Measurements from ENCODE around the gene OR10T2.
"Not testable (repeated sequence)": the region's sequence is repeated elsewhere in the genome, so short reads cannot be mapped to it uniquely, and the experiment has no call there.

OR10T2 gene

GRCh38 chr1:158398818-158399514 lies at the start of gene OR10T2:
OR10T2 (minus strand) TSS chr1:158399466; CDS start chr1:158399466, 0 bp downstream.
- Histone ChIP-seq H3K9me3 (ENCODE audit: control insufficient read depth, insufficient read depth, low read length) (no peaks in the 10 kb centered on the region), H3K36me3 (ENCODE audit: insufficient read depth, low read length) (no peaks in the 10 kb centered on the region), H3K9ac (ENCODE audit: low read depth, low read length) (no peak within 1 kb of the TSS), H3K4me1 (ENCODE audit: insufficient read depth, low read length) (no peaks in the 10 kb centered on the region)

- H3K4me1 ChIP-seq (ENCODE audit: insufficient read depth, low read length), result no peaks in the 10 kb centered on the region
- no peaks in the 10 kb centered on the region for H3K9me3 ChIP-seq (ENCODE audit: control insufficient read depth, insufficient read depth, low read length)
- no peaks in the 10 kb centered on the region for H3K36me3 ChIP-seq (ENCODE audit: insufficient read depth, low read length)
- H3K9ac ChIP-seq (ENCODE audit: low read depth, low read length), result no peak overlapping the region
Measured at GRCh38 chr1:158445376-158445775, 46.1 kb upstream of the OR10T2 start.

GRCh38 chr1:158434741-158435140 lies 35.5 kb upstream of the OR10T2 start:
- H3K36me3 ChIP-seq (ENCODE audit: insufficient read depth, low read length), result no peaks in the 10 kb centered on the region
- no peaks in the 10 kb centered on the region for H3K9me3 ChIP-seq (ENCODE audit: control insufficient read depth, insufficient read depth, low read length)
- H3K4me1 ChIP-seq (ENCODE audit: insufficient read depth, low read length), result no peaks in the 10 kb centered on the region
- no peak overlapping the region for H3K9ac ChIP-seq (ENCODE audit: low read depth, low read length)

GRCh38 chr1:158430163-158430562 lies 30.9 kb upstream of the OR10T2 start:
- H3K9me3 ChIP-seq (ENCODE audit: control insufficient read depth, insufficient read depth, low read length), result not testable (repeated sequence)

GRCh38 chr1:158426137-158426536 lies 26.9 kb upstream of the OR10T2 start, which contains the start of gene OR10K2:
OR10K2 (minus strand) TSS chr1:158426237; CDS start chr1:158420866, 5,371 bp downstream.
- Histone ChIP-seq H3K9me3 (ENCODE audit: control insufficient read depth, insufficient read depth, low read length) (no peaks in the 10 kb centered on the region), H3K4me1 (ENCODE audit: insufficient read depth, low read length) (peaks cover 23% of the 10 kb centered on the region; the same call in 1 of the 2 replicates), H3K36me3 (ENCODE audit: insufficient read depth, low read length) (no peaks in the 10 kb centered on the region), H3K9ac (ENCODE audit: low read depth, low read length) (no peak within 1 kb of the TSS)

More at GRCh38 chr1:158430163-158430562, 30.9 kb upstream of the OR10T2 start:
- H3K4me1 ChIP-seq (ENCODE audit: insufficient read depth, low read length); H3K36me3 ChIP-seq (ENCODE audit: insufficient read depth, low read length); H3K9ac ChIP-seq (ENCODE audit: low read depth, low read length): not testable (repeated sequence)

DNA sequence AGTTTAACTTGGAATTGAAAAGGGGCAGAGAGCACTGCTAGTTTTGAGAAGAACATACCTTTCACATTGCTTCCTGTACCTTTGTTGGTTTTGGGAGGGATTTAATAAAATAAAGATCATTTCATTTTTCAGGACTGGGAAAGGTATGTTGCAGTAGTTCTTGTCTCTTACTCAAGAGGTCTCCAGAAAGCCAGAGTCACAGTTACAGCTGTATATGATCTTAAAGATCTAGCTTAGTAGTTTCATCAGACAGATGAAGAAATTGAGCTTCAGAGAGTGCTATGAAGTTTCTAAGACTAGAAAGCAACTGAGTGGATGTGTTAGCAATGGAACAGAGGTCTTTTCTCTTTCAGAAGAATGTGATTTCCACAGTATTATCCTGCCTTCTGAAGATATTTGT lies 25.8 kb upstream of the OR10T2 start:
- no peaks in the 10 kb centered on the region for H3K36me3 ChIP-seq (ENCODE audit: insufficient read depth, low read length)
- H3K9ac ChIP-seq (ENCODE audit: low read depth, low read length), result no peak overlapping the region
- peaks cover 23% of the 10 kb centered on the region; the same call in 1 of the 2 replicates for H3K4me1 ChIP-seq (ENCODE audit: insufficient read depth, low read length)
- H3K9me3 ChIP-seq (ENCODE audit: control insufficient read depth, insufficient read depth, low read length), result no peaks in the 10 kb centered on the region

GRCh38 chr1:158422212-158422611 lies 22.9 kb upstream of the OR10T2 start:
- Histone ChIP-seq H3K9me3 (ENCODE audit: control insufficient read depth, insufficient read depth, low read length) (no peaks in the 10 kb centered on the region), H3K4me1 (ENCODE audit: insufficient read depth, low read length) (peaks cover 23% of the 10 kb centered on the region; the same call in 1 of the 2 replicates), H3K9ac (ENCODE audit: low read depth, low read length) (no peak overlapping the region), H3K36me3 (ENCODE audit: insufficient read depth, low read length) (no peaks in the 10 kb centered on the region)

- no peak overlapping the region for H3K9ac ChIP-seq (ENCODE audit: low read depth, low read length)
- peaks cover 5% of the 10 kb centered on the region; the same call in 1 of the 2 replicates for H3K4me1 ChIP-seq (ENCODE audit: insufficient read depth, low read length)
- H3K9me3 ChIP-seq (ENCODE audit: control insufficient read depth, insufficient read depth, low read length), result no peaks in the 10 kb centered on the region
- no peaks in the 10 kb centered on the region for H3K36me3 ChIP-seq (ENCODE audit: insufficient read depth, low read length)
Measured at GRCh38 chr1:158417586-158417985, 18.3 kb upstream of the OR10T2 start.

DNA sequence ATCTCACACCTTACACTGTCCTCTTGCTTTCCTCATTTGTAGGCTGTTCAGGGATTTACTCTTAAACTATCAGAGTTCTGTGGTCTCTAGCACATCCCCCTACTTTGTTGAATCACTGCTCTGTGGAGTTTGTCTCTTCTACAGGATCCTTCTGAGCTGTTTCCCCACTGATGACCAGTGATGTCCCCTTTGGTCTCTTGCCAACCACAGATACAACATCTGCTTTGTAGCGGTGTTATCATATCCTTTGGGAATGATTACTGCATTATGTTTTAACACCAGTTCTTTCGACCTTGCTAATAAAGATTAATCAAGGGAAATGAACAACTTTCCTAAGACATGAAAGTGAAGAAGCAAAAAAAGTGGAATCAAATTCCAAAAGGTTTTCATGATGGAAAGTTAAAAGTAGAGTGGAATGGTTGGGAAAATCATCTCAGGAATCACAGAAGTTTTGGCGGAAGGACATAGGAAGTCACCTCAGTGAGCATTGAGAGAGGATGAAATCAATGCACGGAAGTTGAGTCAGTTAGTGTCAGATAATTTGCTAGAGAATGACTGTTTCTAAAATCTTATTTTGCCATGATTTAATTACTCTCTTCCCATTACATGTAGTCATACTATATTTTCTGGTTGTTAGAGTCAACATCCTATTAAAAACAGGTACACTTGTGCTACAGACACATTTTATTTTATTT lies 15.5 kb upstream of the OR10T2 start:
- no peak overlapping the region for H3K9ac ChIP-seq (ENCODE audit: low read depth, low read length)
- no peaks in the 10 kb centered on the region for H3K9me3 ChIP-seq (ENCODE audit: control insufficient read depth, insufficient read depth, low read length)
- H3K36me3 ChIP-seq (ENCODE audit: insufficient read depth, low read length), result no peaks in the 10 kb centered on the region
- no peaks in the 10 kb centered on the region for H3K4me1 ChIP-seq (ENCODE audit: insufficient read depth, low read length)

GRCh38 chr1:158407092-158407491 lies 7.8 kb upstream of the OR10T2 start:
- H3K4me1 ChIP-seq (ENCODE audit: insufficient read depth, low read length), result no peaks in the 10 kb centered on the region
- H3K36me3 ChIP-seq (ENCODE audit: insufficient read depth, low read length), result no peaks in the 10 kb centered on the region
- no peaks in the 10 kb centered on the region for H3K9me3 ChIP-seq (ENCODE audit: control insufficient read depth, insufficient read depth, low read length)
- H3K9ac ChIP-seq (ENCODE audit: low read depth, low read length), result no peak overlapping the region

DNA sequence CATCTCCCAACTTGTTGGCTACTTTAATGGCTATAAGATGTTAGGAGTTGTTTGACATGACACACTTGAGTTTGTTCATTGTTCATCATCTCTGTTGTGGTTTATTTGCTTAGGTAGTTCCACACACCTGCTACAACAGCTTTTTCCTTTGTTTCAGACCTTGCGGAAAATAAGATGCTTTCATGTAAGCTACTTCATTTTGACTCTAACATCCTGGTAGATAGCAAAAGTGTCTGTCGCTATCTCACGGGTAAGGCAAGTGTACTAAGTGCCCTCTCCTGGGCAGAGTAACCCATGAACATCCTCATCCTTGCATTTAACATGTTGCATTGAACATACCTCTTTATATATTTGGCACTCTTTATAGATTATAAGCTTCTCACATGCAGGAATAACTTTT lies 1.6 kb upstream of the OR10T2 start:
- no peak overlapping the region for H3K9ac ChIP-seq (ENCODE audit: low read depth, low read length)
- no peaks in the 10 kb centered on the region for H3K36me3 ChIP-seq (ENCODE audit: insufficient read depth, low read length)
- no peaks in the 10 kb centered on the region for H3K4me1 ChIP-seq (ENCODE audit: insufficient read depth, low read length)
- no peaks in the 10 kb centered on the region for H3K9me3 ChIP-seq (ENCODE audit: control insufficient read depth, insufficient read depth, low read length)

DNA sequence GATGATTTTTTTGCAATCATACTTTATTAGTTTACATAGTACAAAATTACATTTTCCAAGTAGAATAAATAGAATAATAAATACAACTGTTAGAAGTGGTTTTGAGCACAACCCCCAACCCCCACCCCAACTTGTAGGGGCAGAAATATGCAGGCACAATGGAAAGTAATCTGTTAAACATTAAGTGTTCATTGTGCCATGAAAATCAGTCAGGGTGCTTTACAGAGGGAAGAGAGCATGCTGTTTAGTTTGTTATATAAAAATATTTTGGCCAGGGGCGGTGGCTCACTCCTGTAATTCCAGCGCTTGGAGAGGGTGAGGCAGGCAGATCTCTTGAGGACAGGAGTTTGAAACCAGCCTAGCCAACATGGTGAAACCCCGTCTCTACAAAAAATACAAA lies 2.6 kb downstream of the OR10T2 start:
- H3K9me3 ChIP-seq (ENCODE audit: control insufficient read depth, insufficient read depth, low read length), result no peaks in the 10 kb centered on the region
- H3K36me3 ChIP-seq (ENCODE audit: insufficient read depth, low read length), result no peaks in the 10 kb centered on the region
- H3K4me1 ChIP-seq (ENCODE audit: insufficient read depth, low read length), result no peaks in the 10 kb centered on the region
- no peak overlapping the region for H3K9ac ChIP-seq (ENCODE audit: low read depth, low read length)

DNA sequence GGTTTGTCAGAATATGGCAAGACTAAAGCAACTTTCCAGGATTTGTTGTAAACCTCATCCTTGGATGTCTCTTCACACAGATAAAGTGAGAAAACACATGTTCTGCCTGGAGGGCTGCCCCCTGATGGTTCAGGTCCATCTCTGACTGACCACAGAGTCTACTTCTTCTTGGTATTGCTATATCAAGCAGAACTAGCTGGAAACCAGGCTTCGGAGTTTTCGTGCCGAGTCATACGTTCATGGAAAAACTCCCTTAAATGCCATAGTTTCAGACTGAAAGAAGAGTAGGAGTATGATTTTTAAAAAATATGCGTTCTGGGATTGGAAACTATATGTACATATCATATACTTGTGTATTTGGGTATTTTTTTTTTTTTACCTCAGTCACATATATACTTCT lies 5.8 kb downstream of the OR10T2 start:
- Histone ChIP-seq H3K36me3 (ENCODE audit: insufficient read depth, low read length) (no peaks in the 10 kb centered on the region), H3K9me3 (ENCODE audit: control insufficient read depth, insufficient read depth, low read length) (no peaks in the 10 kb centered on the region), H3K9ac (ENCODE audit: low read depth, low read length) (no peak overlapping the region), H3K4me1 (ENCODE audit: insufficient read depth, low read length) (no peaks in the 10 kb centered on the region)

DNA sequence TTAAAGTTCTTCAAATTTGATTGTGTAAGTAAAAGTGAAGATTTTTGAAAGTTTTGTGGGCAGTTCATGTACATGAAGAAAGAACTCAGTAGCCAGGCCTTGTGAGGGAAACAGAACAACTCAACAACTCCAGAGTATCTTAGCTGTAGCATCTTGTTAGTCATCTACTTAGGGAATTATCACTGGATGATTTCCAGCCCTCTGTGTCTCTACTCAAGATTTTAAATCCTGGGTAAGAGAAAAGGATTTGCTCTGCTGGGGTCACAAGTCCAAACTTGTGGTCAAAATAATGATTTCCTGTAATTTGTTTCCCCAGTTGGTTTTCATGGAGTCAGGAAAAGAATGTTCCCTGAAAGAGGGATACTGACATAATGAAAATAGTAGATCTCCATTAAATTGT lies 8.2 kb downstream of the OR10T2 start:
- Histone ChIP-seq H3K36me3 (ENCODE audit: insufficient read depth, low read length) (no peaks in the 10 kb centered on the region), H3K4me1 (ENCODE audit: insufficient read depth, low read length) (no peaks in the 10 kb centered on the region), H3K9ac (ENCODE audit: low read depth, low read length) (no peak overlapping the region), H3K9me3 (ENCODE audit: control insufficient read depth, insufficient read depth, low read length) (no peaks in the 10 kb centered on the region)

DNA sequence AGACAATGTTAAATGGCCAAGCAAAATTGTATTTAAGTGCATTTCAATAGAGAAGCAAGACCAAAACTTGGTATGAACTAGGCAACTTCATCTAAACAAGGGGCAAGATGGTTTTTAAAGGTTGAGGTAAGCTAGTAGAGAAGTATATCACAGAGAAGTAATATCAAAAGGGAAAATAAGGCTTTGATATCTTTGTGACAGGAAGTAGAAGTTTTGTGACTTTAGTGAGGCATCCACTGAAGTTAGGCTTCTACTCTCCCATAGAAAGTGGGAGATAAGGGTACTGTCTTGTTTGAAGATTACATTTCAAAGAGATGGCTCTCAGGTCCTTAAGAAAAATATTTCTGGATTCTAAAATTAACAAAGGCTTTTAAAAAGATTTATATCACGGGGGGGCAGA lies 8.9 kb downstream of the OR10T2 start:
- no peaks in the 10 kb centered on the region for H3K9me3 ChIP-seq (ENCODE audit: control insufficient read depth, insufficient read depth, low read length)
- H3K36me3 ChIP-seq (ENCODE audit: insufficient read depth, low read length), result no peaks in the 10 kb centered on the region
- no peak overlapping the region for H3K9ac ChIP-seq (ENCODE audit: low read depth, low read length)
- H3K4me1 ChIP-seq (ENCODE audit: insufficient read depth, low read length), result no peaks in the 10 kb centered on the region
